HEK293T (cell line): ENCODE data around the gene CABP7.
"Not testable (repeated sequence)": the region's sequence is repeated elsewhere in the genome, so short reads cannot be mapped to it uniquely, and the experiment has no call there.

ENCODE experiments used
- CTCF ChIA-PET: fragments of 350-600 bp; formaldehyde crosslinking; extraction: SDS; loops from one replicate; lab custom pipeline; 2021; ENCODE audit warnings: antibody characterized with exemption, inconsistent platforms; lab: Yijun Ruan, JAX
- POLR2A ChIA-PET: fragments of 350-600 bp; formaldehyde crosslinking; extraction: SDS; loops from one replicate; lab custom pipeline; 2020; ENCODE audit warnings: antibody characterized with exemption, inconsistent platforms; lab: Yijun Ruan, JAX
- DNase-seq: peaks from one replicate; pipeline ENCODE4 v3.0.0; 2012; ENCODE audit warnings: mixed read lengths; ENCODE audit errors: extremely low spot score
- ARNT ChIP-seq: fragments of 450-650 bp; IDR thresholded peaks from 2 replicates; pipeline ENCODE4 v1.6.1; 2017; ENCODE audit warnings: mild to moderate bottlenecking
- BHLHE40 ChIP-seq: fragments of 450-650 bp; IDR thresholded peaks from 2 replicates; pipeline ENCODE4 v1.6.1; 2016; ENCODE audit warnings: mild to moderate bottlenecking, moderate library complexity, borderline replicate concordance
- CTBP1 ChIP-seq: fragments of 450-650 bp; IDR thresholded peaks from 2 replicates; pipeline ENCODE4 v1.6.1; 2016; ENCODE audit warnings: borderline replicate concordance
- ELF4 ChIP-seq: fragments of 450-650 bp; IDR thresholded peaks from 2 replicates; pipeline ENCODE4 v1.6.1; 2017; ENCODE audit warnings: antibody characterized with exemption
- FOXA1 ChIP-seq: fragments of 450-650 bp; IDR thresholded peaks from 2 replicates; pipeline ENCODE4 v1.6.1; 2016; ENCODE audit warnings: mild to moderate bottlenecking
- FOXK2 ChIP-seq: fragments of 450-650 bp; IDR thresholded peaks from 2 replicates; pipeline ENCODE4 v1.6.1; 2016; ENCODE audit warnings: mild to moderate bottlenecking
- FOXM1 ChIP-seq: fragments of 450-650 bp; IDR thresholded peaks from 2 replicates; pipeline ENCODE4 v1.6.1; 2017; ENCODE audit warnings: mild to moderate bottlenecking, borderline replicate concordance
- HDGF ChIP-seq: fragments of 450-650 bp; IDR thresholded peaks from 2 replicates; pipeline ENCODE4 v1.6.1; 2017; ENCODE audit warnings: antibody characterized with exemption, borderline replicate concordance
- L3MBTL2 ChIP-seq: fragments of 450-650 bp; conservative IDR thresholded peaks from 2 replicates; pipeline ENCODE4 v1.6.1; 2016; ENCODE audit warnings: mild to moderate bottlenecking
- LEF1 ChIP-seq: fragments of 450-650 bp; IDR thresholded peaks from 2 replicates; pipeline ENCODE4 v1.6.1; 2017; ENCODE audit warnings: mild to moderate bottlenecking, borderline replicate concordance
- NFRKB ChIP-seq: fragments of 450-650 bp; IDR thresholded peaks from 2 replicates; pipeline ENCODE4 v1.6.1; 2016; ENCODE audit warnings: mild to moderate bottlenecking, moderate library complexity
- PKNOX1 ChIP-seq: fragments of 450-650 bp; IDR thresholded peaks from 2 replicates; pipeline ENCODE4 v1.6.1; 2016
- SP1 ChIP-seq: fragments of 450-650 bp; IDR thresholded peaks from 2 replicates; pipeline ENCODE4 v1.6.1; 2017
- SUZ12 ChIP-seq: fragments of 450-650 bp; IDR thresholded peaks from 2 replicates; pipeline ENCODE4 v1.6.1; 2016; ENCODE audit warnings: mild to moderate bottlenecking
- TARDBP ChIP-seq: fragments of 450-650 bp; IDR thresholded peaks from 2 replicates; pipeline ENCODE4 v1.6.1; 2016
- ZNF384 ChIP-seq: fragments of 450-650 bp; IDR thresholded peaks from 2 replicates; pipeline ENCODE4 v1.6.1; 2016

CABP7 gene

DNA sequence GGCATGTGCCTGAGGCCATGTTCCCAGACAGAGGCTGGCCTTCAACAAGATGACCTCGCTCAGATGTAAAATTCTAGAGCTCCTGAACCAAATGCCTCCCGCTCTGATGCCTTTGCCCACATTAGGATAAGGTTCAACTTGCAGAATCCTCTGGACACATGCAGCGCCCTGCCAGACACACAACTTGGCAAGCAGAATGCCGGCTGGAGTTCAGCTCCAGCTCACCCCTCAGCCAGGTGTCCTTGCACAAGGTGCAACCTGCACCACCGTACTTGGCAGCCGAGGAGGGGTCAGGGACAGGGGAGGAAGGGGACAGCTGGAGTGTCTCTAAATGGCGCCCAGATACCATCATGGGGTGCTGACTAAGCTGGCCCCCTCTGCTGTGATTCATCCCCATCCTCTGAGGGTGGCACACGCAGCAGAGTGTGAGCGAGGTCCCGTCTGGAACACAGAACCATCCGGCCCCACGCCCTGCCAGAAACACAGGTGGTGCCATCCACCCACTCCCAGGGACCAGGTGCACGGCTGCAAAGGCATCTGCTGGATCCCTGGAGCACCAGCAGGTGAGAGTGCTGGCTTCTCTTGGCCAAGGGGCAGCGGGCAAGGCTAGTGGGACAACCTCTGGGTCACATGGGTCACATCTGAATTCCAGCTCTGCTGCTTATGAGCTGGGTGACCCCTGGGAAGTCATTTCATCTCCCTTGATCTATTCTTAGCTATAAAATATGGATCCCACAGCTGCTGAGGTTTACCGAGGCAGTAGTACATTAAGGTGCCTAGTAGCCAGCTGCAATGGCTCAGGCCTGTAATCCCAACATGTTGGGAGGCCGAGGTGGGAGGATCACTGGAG is 34.2 kb downstream of the CABP7 start:
- ChIA-PET POLR2A (interaction anchor here (1.4 to 4.2 kb wide), 2 partner anchors 12 to 13 kb away, joined by 4 to 16 read pairs; partner anchors contain the start of genes UQCR10 and ZMAT5), CTCF (interaction anchor here (0.6 kb wide), 1 partner anchor 528 kb away, joined by 3 read pairs; no protein-coding TSS in a partner anchor)
- DNase-seq = no peak
- TF ChIP-seq BHLHE40 (no peak), NFRKB (no peak), PKNOX1 (no peak), TARDBP (no peak), FOXA1 (no peak), SP1 (no peak), HDGF (no peak), L3MBTL2 (no peak), CTBP1 (no peak), LEF1 (no peak), SUZ12 (no peak), ELF4 (no peak), ARNT (no peak)

DNA sequence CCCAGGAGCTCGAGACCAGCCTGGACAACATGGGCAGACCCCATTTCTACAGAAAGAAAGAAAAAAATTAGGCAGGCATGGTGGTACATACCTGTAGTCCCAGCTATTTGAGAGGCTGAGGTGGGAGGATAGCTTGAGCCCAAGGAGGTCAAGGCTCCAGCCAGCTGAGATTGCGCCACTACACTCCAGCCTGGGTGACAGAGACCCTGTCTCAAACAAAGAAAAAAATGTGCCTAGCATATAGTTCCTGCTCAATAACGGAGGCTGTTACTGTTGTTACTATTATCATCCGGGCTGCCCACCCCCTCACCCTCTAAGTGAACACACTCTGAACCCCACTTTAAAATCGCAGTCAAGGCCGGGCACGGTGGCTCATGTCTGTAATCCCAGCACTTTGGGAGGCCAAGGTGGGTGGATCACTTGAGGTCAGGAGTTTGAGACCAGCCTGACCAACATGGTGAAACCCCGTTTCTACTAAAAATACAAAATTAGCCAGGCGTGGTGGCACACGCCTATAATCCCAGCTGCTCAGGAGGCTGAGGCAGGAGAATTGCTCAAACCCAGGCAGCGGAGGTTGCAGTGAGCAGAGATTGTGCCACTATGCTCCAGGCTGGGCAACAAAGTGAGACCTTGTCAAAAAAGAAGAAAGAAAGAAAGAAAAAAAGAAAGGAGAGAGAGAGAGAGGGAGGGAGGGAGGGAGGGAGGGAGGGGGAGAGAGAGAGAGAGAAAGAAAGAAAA is 35.0 kb downstream of the CABP7 start:
- not testable (repeated sequence) for DNase-seq
- ChIA-PET CTCF (interaction anchor here (0.6 kb wide), 1 partner anchor 527 kb away, joined by 3 read pairs; no protein-coding TSS in a partner anchor), POLR2A (interaction anchor here (4.2 kb wide), 1 partner anchor 12 kb away, joined by 16 read pairs; the partner anchor contains the start of genes UQCR10 and ZMAT5)

DNA sequence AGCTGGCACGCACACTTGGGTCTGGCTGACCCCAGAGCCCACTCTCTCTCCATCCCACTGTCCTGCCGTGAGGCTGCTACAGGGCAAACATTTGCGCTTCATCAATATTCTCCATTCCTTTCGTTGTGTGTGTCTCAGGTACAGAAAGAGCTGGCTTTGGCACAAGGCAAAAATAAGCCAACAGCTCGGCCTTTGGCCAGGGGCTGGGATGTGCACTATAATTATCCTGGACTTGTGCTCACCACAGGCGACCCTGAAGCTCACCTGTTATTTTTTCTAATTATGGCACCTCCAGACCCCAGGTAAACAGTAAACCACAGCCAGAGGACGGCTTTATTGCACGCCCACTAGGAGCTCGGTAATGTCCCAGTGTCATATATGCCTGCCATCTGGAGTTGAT is 36.1 kb downstream of the CABP7 start:
- no peak for TF ChIP-seq ZNF384
- TF ChIP-seq TARDBP = no peak
- no peak for TF ChIP-seq L3MBTL2
- TF ChIP-seq FOXK2 = no peak
- no peak for TF ChIP-seq BHLHE40
- TF ChIP-seq SUZ12 = no peak
- TF ChIP-seq ARNT = no peak
- no peak for TF ChIP-seq FOXA1
- TF ChIP-seq SP1 = no peak
- TF ChIP-seq FOXM1 = no peak
- TF ChIP-seq CTBP1 = no peak
- no peak for TF ChIP-seq HDGF
- no peak for TF ChIP-seq LEF1
- TF ChIP-seq NFRKB = no peak
- no peak for TF ChIP-seq ELF4
- no peak for DNase-seq
- POLR2A ChIA-PET = interaction anchor here (4.2 kb wide), 1 partner anchor 11 kb away, joined by 16 read pairs; the partner anchor contains the start of genes UQCR10 and ZMAT5
- CTCF ChIA-PET = no interaction called here

- POLR2A ChIA-PET = interaction anchor here (4.2 kb wide), 1 partner anchor 10 kb away, joined by 16 read pairs; the partner anchor contains the start of genes UQCR10 and ZMAT5
Observed at GRCh38 chr22:29756341-29756740, 36.5 kb downstream of the CABP7 start.

DNA sequence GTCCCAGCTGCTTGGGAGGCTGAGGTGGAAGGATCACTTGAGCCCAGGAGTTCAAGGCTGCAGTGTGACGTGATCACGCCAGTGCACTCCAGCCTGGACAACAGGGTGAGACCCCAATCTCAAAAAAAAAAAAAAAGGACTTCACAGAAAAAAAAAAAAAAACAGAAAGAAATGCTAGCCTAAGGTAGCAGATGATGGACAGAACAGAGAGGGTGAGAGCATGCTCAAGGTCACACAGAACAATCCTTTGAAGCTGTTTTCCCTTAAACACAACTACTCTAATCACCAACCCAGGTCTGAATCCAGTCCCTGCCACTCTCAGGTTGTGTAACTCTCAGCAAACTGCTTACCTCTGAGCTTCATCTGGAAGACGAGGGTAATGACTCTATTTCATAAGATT is 37.3 kb downstream of the CABP7 start:
- DNase-seq = no peak
- no peak for TF ChIP-seq LEF1
- peak; percentile 60 for TF ChIP-seq ZNF384
- ChIA-PET CTCF (no interaction called here), POLR2A (interaction anchor here (0.6 to 4.2 kb wide), 2 partner anchors 9 to 14 kb away, joined by 3 to 16 read pairs; partner anchors contain the start of genes UQCR10 and ZMAT5)

More at GRCh38 chr22:29756341-29756740, 36.5 kb downstream of the CABP7 start:
- CTCF ChIA-PET = no interaction called here
- TF ChIP-seq LEF1 (no peak), ZNF384 (no peak), FOXM1 (no peak), PKNOX1 (no peak)
- DNase-seq = no peak

DNA sequence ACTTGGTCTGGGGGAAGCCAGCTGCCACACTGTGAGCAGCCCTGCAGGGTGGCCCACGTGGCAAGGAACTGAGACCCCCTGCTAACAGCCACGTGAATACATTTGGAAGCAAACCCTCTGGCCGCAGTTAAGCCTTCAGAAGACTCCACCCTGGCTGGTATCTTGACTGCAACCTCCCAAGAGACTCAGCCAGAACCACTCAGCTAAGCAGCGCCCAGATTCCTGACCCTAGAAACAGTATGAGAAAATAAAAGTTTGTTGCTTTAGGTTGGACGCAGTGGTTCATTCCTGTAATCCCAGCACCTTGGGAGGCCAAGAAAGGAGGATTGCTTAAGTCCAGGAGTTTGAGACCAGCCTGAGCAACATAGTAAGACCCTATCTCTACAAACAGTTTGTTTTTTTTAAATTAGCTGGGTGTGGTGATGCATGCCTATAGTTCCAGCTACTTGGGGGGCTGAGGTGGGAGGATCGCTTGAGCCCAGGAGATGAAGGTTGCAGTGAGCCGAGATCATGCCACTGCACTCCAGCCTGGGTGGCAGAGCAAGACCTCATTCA is 38.3 kb downstream of the CABP7 start:
- ChIA-PET CTCF (no interaction called here), POLR2A (interaction anchor here (4.2 kb wide), 1 partner anchor 8 kb away, joined by 16 read pairs; the partner anchor contains the start of genes UQCR10 and ZMAT5)
- TF ChIP-seq TARDBP (no peak), ELF4 (no peak), FOXK2 (no peak), LEF1 (no peak), CTBP1 (no peak), ZNF384 (no peak), NFRKB (no peak), SP1 (no peak), BHLHE40 (no peak), HDGF (no peak), FOXA1 (no peak), SUZ12 (no peak), ARNT (no peak), FOXM1 (no peak), PKNOX1 (no peak), L3MBTL2 (no peak)
- DNase-seq = no peak
